Upper lobe of right lung (tissue), 1 donor: ENCODE measurements around the gene LNX2. TPM values are rescaled to one million over a fixed set of nuclear protein-coding genes. Genes with fewer than 3 reads are reported as not detected.

Experiments used
- ATAC-seq: fragments of 200-7000 bp; cut with Tn5 transposase; one replicate; pipeline ENCODE4 v1.9.1; 2020; ENCODE audit warnings: mild to moderate bottlenecking, moderate library complexity
- DNase-seq: peaks from one replicate; pipeline ENCODE4 v3.0.0-alpha.2; 2020
- H3K27ac ChIP-seq: fragments of 200-600 bp; one replicate; pipeline ENCODE4 v1.8.0; 2022
- H3K27me3 ChIP-seq: fragments of 200-600 bp; one replicate; pipeline ENCODE4 v1.8.0; 2022; ENCODE audit warnings: mild to moderate bottlenecking
- H3K36me3 ChIP-seq: fragments of 200-600 bp; one replicate; pipeline ENCODE4 v1.8.0; 2022
- H3K4me1 ChIP-seq: fragments of 200-600 bp; one replicate; pipeline ENCODE4 v1.8.0; 2022
- H3K4me3 ChIP-seq: fragments of 200-600 bp; one replicate; pipeline ENCODE4 v1.8.0; 2022; ENCODE audit warnings: mild to moderate bottlenecking
- H3K9me3 ChIP-seq: fragments of 200-600 bp; one replicate; pipeline ENCODE4 v1.8.0; 2022
- intact Hi-C: fragments of 100-400 bp; cut with DNase I; formaldehyde crosslinking; loops from one replicate; pipeline ENCODE4 v1.11.0; 2022
- total RNA-seq: library from RNA; stranded (reverse); fragmentation: NEBNext Ultra II Directional; extraction: Animal tissue kit (Norgen Biotek cat#: 25700); gene quantifications from one replicate; pipeline ENCODE4 v1.2.1, GENCODE V29; 2021
- TF ChIP-seq, protein P1 (sequence below): fragments of 200-600 bp; IDR thresholded peaks from one replicate; pipeline ENCODE4 v1.8.0; 2022; ENCODE audit warnings: antibody characterized with exemption
- donor health status: DM: no; HTN: yes; CAD: no; lungs with severe emphysema.

The LNX2 gene
- total RNA-seq, 1 donor from 2014 or later, result 35.3 TPM

DNA sequence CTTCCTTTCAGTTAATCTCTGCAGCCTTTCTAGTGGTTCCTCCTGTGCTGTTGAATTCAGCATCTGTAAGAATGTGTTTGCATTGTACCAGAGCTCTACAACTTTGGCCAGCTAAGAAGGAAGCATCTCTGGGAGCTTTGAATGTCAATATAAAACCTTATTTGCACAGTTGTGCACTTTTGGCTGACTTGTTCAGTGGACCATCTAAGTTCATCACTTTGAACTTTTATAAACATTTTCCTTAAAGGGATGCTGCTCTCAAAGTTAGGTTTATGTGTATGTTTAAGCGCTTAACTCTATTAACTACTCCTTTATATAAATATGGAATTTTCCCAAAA is 16.9 kb upstream of the LNX2 start:
- ATAC-seq (no peak), DNase-seq (no peak)
- intact Hi-C loops, result no loop called here
- Histone ChIP-seq H3K36me3 (no peaks in the 10 kb centered on the region), H3K27me3 (no peaks in the 10 kb centered on the region), H3K4me3 (no peak overlapping the region), H3K27ac (no peak overlapping the region), H3K9me3 (no peaks in the 10 kb centered on the region), H3K4me1 (peaks cover 24% of the 10 kb centered on the region)
- TF ChIP-seq, protein P1, sequence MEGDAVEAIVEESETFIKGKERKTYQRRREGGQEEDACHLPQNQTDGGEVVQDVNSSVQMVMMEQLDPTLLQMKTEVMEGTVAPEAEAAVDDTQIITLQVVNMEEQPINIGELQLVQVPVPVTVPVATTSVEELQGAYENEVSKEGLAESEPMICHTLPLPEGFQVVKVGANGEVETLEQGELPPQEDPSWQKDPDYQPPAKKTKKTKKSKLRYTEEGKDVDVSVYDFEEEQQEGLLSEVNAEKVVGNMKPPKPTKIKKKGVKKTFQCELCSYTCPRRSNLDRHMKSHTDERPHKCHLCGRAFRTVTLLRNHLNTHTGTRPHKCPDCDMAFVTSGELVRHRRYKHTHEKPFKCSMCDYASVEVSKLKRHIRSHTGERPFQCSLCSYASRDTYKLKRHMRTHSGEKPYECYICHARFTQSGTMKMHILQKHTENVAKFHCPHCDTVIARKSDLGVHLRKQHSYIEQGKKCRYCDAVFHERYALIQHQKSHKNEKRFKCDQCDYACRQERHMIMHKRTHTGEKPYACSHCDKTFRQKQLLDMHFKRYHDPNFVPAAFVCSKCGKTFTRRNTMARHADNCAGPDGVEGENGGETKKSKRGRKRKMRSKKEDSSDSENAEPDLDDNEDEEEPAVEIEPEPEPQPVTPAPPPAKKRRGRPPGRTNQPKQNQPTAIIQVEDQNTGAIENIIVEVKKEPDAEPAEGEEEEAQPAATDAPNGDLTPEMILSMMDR, result no peak

DNA sequence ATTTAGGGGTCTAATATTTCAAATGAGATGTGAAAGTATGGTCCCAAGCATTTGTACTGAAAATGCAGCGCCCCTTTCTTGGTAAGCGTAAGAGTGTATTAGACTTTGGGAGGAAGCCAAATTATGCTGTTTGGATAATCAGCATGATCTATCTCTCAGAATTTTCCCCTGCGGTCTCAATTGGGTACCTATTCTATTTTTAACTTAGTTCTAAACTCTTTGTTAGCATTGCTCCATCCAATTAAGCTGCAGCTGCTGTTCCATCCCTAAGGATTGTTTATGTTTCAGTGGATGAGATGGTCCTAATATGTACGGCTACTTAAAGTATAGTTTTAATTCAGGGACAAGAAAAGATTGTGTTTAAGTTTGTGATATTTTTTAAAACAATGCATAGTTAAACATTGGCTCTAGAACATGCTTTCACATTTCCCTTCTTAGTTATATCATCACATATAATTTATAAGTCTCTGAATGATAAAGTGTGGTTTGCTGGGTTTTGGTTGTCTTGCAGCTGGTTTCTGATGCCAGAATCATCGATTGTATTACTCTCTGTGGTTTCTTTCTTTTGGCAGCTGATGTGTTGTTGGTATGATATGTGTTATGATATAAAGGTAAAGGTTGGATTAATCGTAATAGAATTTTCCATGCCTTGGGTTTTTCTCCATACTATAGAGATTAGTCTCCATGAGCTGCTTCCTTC is 16.4 kb upstream of the LNX2 start:
- H3K27me3 ChIP-seq, result no peaks in the 10 kb centered on the region
- no peak for ATAC-seq
- intact Hi-C loops, result no loop called here

DNA sequence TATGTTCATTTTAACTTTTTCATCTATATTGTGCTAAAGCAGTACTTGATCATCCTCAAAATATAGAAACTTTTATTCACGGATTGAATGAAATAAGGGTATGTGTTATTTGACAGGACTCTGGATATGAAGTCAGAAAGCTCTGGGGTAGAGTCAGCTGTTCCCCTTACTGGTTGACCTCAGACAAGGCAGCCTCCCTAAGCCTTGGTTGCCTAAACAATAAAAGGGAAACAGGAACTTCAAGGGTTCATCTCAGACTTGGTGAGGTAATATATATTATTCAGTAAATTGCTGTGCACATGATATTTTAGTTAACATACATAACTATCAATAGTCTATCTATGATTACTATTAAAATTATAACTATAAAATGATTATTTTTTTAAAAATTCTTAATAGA is 14.9 kb upstream of the LNX2 start:
- DNase-seq (no peak), ATAC-seq (peak; percentile 88)
- intact Hi-C loops, result no loop called here
- Histone ChIP-seq H3K36me3 (no peaks in the 10 kb centered on the region), H3K4me1 (peaks cover 24% of the 10 kb centered on the region), H3K4me3 (no peak overlapping the region), H3K9me3 (no peaks in the 10 kb centered on the region), H3K27me3 (no peaks in the 10 kb centered on the region), H3K27ac (no peak overlapping the region)
- TF ChIP-seq, protein P1, result no peak

More for the DNA sequence above, 16.4 kb upstream of the LNX2 start:
- Histone ChIP-seq H3K27ac (no peak overlapping the region), H3K36me3 (no peaks in the 10 kb centered on the region), H3K4me3 (no peak overlapping the region), H3K4me1 (peaks cover 24% of the 10 kb centered on the region), H3K9me3 (no peaks in the 10 kb centered on the region)
- TF ChIP-seq, protein P1, result no peak
- no peak for DNase-seq

DNA sequence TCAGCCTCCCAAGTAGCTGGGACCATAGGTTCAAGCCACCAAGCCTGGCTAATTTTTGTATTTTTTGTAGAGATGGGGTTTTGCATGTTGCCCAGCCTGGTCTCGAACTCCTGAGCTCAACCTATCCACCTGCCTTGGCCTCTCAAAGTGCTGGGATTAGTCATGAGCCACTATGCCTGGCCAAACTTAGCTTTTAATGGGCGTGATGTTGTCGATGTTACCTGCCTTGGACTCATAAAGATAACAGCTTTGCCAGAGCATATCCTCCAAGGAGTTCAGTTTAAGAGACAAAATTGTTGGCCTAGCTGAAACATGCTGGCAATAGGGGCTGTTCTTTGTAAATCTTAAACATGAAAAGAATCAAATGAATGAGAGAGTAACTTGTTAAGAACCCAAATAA is 14.5 kb upstream of the LNX2 start:
- ATAC-seq, result no peak
- Histone ChIP-seq H3K4me3 (no peak overlapping the region), H3K27ac (no peak overlapping the region), H3K36me3 (no peaks in the 10 kb centered on the region), H3K4me1 (peaks cover 24% of the 10 kb centered on the region), H3K27me3 (no peaks in the 10 kb centered on the region), H3K9me3 (no peaks in the 10 kb centered on the region)
- intact Hi-C loops, result no loop called here
- TF ChIP-seq, protein P1, result no peak
- no peak for DNase-seq

DNA sequence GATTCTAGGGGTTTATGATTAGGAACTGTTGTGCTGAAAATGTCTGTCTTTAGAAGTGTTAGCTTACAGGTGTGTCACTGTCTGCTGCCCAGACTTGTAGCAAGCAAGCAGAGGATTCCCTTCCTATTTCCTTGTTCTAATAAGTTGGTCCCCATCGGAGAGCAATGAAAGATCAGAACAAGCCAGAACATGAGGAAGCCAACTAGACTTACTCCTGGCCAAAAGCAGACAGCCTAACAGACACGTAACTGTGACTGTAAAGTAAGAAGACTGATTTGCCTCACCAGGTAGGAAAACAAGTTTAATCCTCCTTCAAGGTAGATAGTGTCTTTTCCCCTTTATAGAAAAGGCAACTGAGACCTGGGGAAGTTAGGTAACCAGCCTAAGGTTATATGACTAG is 13.9 kb upstream of the LNX2 start:
- Histone ChIP-seq H3K4me3 (no peak overlapping the region), H3K27ac (no peak overlapping the region), H3K27me3 (no peaks in the 10 kb centered on the region), H3K9me3 (no peaks in the 10 kb centered on the region), H3K4me1 (peaks cover 21% of the 10 kb centered on the region), H3K36me3 (no peaks in the 10 kb centered on the region)
- DNase-seq (no peak), ATAC-seq (no peak)
- intact Hi-C loops, result no loop called here
- TF ChIP-seq, protein P1, result no peak

DNA sequence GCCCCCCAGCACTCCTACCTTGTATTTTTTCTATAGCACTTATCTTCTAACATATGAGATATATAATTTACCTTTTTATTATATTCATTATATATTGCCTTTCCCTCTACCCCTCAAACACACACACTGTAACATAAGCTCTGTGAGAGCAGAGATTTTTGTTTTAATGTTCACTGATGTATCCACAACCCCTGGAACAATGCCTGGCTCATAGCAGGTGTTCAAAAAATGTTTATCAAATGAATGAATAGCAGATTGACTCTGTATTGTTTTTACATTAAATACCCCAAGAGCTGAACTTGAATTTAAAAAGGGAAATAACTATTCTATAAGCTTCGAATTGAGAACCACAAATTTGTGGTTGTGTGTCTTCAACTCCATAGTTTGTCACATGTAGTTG is 12.3 kb upstream of the LNX2 start:
- peaks cover 10% of the 10 kb centered on the region for H3K4me1 ChIP-seq
- TF ChIP-seq, protein P1, result no peak
- no peak overlapping the region for H3K4me3 ChIP-seq
- H3K27ac ChIP-seq, result no peak overlapping the region
- no peaks in the 10 kb centered on the region for H3K36me3 ChIP-seq
- H3K9me3 ChIP-seq, result no peaks in the 10 kb centered on the region
- ATAC-seq (no peak), DNase-seq (no peak)
- no peaks in the 10 kb centered on the region for H3K27me3 ChIP-seq
- intact Hi-C loops, result no loop called here
